Spinal cord (tissue), 10 donors: Measurements from ENCODE around the gene SPEF2. TPM values are rescaled to one million over a fixed set of nuclear protein-coding genes. Genes with fewer than 3 reads are reported as not detected.

ENCODE experiments used
- DNase-seq, 6 donors: peaks; one replicate each; pipeline versions ENCODE4 v3.0.0 to v3.0.0-alpha.2; 2013 to 2015; ENCODE audit warnings: low spot score in 6 of 6, low read depth in 4 of 6
- H3K27ac ChIP-seq: one replicate; pipeline ENCODE4 v1.5.1; 2013; ENCODE audit warnings: low read depth, low read length, control low read depth
- H3K27me3 ChIP-seq: one replicate; pipeline ENCODE4 v1.6.1; 2013; ENCODE audit warnings: low read length; ENCODE audit not compliant: control insufficient read depth, insufficient read depth
- H3K36me3 ChIP-seq: one replicate; pipeline ENCODE4 v1.6.1; 2013; ENCODE audit warnings: low read length; ENCODE audit not compliant: control insufficient read depth, insufficient read depth
- H3K4me1 ChIP-seq: one replicate; pipeline ENCODE4 v1.6.1; 2013; ENCODE audit warnings: low read length; ENCODE audit not compliant: control insufficient read depth, insufficient read depth
- H3K4me3 ChIP-seq: one replicate; pipeline ENCODE4 v1.5.1; 2013; ENCODE audit warnings: low read depth, low read length, control low read depth
- H3K9me3 ChIP-seq: one replicate; pipeline ENCODE4 v1.6.1; 2013; ENCODE audit warnings: low read length; ENCODE audit not compliant: control insufficient read depth, insufficient read depth
- WGBS: methylation state at CpG from one replicate; pipeline ENCODE4 v1.1.5; 2013; ENCODE audit warnings: missing lambda C conversion rate; ENCODE audit not compliant: insufficient coverage; 5-methylcytosine and 5-hydroxymethylcytosine counted together
- polyA plus RNA-seq, 2 donors: library from polyadenylated mRNA; unstranded; fragments of 120-200 nt; gene quantifications; one replicate each; pipeline ENCODE4 v1.2.1, GENCODE V29; 2013; ENCODE audit not compliant: insufficient read length in 2 of 2
- total RNA-seq, 2 donors: library from RNA; depleted of rRNA in 1 of 2; stranded (reverse); fragments of 120-200 nt in 1 of 2; fragments of >200 nt in 1 of 2; gene quantifications; one replicate each; pipeline versions ENCODE4 v1.2.3 to v1.2.4, GENCODE V29; 2013 to 2014
- donor health status: healthy.

Gene SPEF2
- total and polyA plus RNA-seq, 4 donors = 14.9 to 36.4 (median 21.7) TPM

DNA sequence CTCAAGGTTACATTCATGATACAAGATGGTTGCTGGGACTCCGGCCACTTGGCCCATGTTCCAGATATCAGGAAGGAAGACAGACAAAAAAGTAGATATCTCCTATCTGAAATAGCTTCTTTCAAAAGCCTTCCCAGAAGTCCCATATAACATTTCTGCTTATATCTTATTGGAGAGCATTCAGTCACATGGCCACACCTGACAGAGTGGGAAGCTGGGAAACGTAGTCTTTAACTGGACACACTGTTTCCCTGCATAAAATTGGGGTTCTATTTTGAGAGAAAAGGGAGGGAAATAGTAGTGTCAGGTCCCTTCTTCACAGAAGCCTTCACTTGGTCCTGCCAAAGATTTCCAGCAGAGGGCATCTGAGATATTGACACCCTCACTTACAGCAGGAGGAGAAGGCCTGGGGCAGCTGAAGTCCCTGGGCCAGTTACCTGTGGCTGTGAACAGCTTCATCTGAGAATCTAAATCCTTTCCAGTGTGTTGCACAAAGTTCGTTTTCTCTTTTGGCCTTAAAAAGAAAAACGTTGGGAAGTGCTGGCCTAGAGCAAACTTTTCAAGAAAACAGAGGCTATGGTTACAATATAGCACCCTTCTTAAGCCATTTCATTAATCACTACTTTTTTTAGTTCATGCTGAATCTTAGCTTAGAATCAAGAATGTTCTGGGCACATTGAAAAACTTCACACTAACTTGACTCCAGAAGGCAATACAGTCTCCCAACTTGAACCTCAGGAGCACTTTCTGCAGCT is 33.5 kb downstream of the SPEF2 start:
- DNase-seq = peak in 3 of 6 donors; percentile 1 to 21 (median 15)
- 46% methylated on average over 2 of the region's 4 CpGs for WGBS

GRCh38 chr5:35656721-35657120 is 39.1 kb downstream of the SPEF2 start:
- Histone ChIP-seq H3K36me3 (no peaks in the 10 kb centered on the region), H3K4me3 (no peak overlapping the region), H3K4me1 (no peaks in the 10 kb centered on the region), H3K27ac (no peak overlapping the region), H3K27me3 (no peaks in the 10 kb centered on the region), H3K9me3 (no peaks in the 10 kb centered on the region)
- DNase-seq = no peak

More for the DNA sequence above, 33.5 kb downstream of the SPEF2 start:
- H3K27me3 ChIP-seq = no peaks in the 10 kb centered on the region
- H3K27ac ChIP-seq = no peak overlapping the region
- no peaks in the 10 kb centered on the region for H3K4me1 ChIP-seq
- no peak overlapping the region for H3K4me3 ChIP-seq
- no peaks in the 10 kb centered on the region for H3K9me3 ChIP-seq
- no peaks in the 10 kb centered on the region for H3K36me3 ChIP-seq

DNA sequence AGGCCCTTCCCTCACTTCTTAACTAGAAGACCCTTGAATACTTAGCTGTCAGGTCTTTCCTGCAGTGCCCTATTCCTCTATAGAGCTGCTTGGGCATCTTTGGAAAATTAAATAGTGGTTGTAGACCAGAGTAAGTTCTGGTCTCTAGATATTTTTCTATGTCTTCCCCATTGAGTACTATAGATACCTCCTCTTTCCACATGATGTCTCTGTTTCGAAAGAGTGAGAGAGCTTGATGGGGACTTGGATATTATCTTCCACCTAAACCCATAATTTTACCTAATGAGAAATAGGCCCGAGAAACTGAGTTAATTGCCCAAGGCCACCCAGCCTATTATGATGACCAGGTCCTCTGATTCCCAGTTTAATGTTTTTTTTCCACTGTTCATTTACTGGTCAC is 40.2 kb downstream of the SPEF2 start:
- Histone ChIP-seq H3K27me3 (no peaks in the 10 kb centered on the region), H3K4me1 (no peaks in the 10 kb centered on the region), H3K9me3 (no peaks in the 10 kb centered on the region), H3K4me3 (no peak overlapping the region), H3K36me3 (no peaks in the 10 kb centered on the region), H3K27ac (no peak overlapping the region)
- 100% methylated on average over 1 of the region's 2 CpGs for WGBS
- DNase-seq = no peak

DNA sequence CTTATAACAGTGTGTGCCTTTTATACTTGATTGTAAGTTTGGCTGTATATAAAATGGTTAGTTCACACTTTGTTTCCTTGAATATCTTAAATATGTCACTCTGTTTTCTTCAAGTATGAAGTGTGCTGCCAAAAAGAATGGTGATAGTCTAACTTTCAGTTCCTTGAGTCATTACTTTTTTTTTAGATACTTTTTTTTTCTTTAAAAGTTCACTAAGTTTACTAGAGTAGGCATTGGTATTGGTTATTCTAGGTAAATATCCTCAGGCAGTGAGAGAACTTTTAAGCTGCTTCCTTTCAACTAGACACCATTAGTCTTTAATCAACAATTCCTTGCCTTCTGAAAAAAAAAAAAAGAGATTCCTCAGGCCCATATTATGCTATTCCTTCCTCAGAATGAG is 41.9 kb downstream of the SPEF2 start:
- Histone ChIP-seq H3K36me3 (no peaks in the 10 kb centered on the region), H3K9me3 (no peaks in the 10 kb centered on the region), H3K27me3 (no peaks in the 10 kb centered on the region), H3K27ac (no peak overlapping the region), H3K4me3 (no peak overlapping the region), H3K4me1 (no peaks in the 10 kb centered on the region)
- no peak for DNase-seq

- H3K9me3 ChIP-seq = no peaks in the 10 kb centered on the region
- no peaks in the 10 kb centered on the region for H3K36me3 ChIP-seq
- DNase-seq = no peak
- no peaks in the 10 kb centered on the region for H3K27me3 ChIP-seq
- no peak overlapping the region for H3K4me3 ChIP-seq
- 86% methylated on average over 1 of the region's 1 CpG for WGBS
- H3K4me1 ChIP-seq = no peaks in the 10 kb centered on the region
- no peak overlapping the region for H3K27ac ChIP-seq
Observed at GRCh38 chr5:35660451-35660850, 42.8 kb downstream of the SPEF2 start.

GRCh38 chr5:35664584-35664983 is 46.9 kb downstream of the SPEF2 start:
- Histone ChIP-seq H3K4me3 (no peak overlapping the region), H3K27ac (no peak overlapping the region), H3K4me1 (no peaks in the 10 kb centered on the region), H3K27me3 (no peaks in the 10 kb centered on the region), H3K9me3 (no peaks in the 10 kb centered on the region), H3K36me3 (no peaks in the 10 kb centered on the region)
- 91% methylated on average over 2 of the region's 4 CpGs for WGBS
- DNase-seq = no peak

DNA sequence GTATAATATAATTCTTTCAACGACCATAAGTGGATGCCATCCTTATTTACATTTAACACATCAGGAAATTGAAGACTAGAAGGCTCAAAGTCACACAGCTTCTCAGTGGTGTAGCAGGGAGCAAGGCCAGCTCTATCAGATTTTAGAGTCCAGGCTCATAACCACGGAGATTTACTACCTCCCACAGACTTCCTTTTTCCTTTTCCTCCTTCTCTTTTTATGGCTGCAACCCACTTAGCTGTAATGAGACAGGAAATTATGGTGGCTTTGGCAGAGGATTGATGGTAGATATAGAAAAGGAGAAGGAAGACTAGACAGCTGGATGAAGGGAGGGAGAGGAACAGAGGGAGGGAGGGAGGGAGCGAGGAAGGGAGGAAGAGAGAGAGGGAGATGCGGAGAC is 47.4 kb downstream of the SPEF2 start:
- H3K27me3 ChIP-seq = no peaks in the 10 kb centered on the region
- no peaks in the 10 kb centered on the region for H3K36me3 ChIP-seq
- H3K4me1 ChIP-seq = no peaks in the 10 kb centered on the region
- WGBS = no CpG with 5 or more reads among the region's 4 CpGs
- no peak overlapping the region for H3K4me3 ChIP-seq
- H3K9me3 ChIP-seq = no peaks in the 10 kb centered on the region
- no peak overlapping the region for H3K27ac ChIP-seq
- DNase-seq = no peak

DNA sequence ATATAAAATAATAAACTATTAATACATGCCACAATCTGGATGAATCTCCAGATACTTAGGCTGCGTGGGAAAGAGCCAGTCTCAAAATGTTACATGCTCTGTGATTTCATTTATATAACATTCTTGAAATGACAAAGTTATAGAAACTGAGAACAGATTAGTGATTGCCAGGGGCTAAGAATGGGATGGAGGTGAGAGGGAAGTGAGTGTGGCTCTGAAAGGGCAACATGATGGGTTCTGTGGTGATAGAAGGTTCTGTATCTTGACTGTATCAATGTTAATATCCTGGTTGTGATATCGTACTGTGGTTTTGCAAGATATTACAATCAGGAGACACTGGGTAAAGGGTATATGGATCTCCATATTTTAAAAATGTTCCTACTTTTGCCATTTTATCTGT is 50.7 kb downstream of the SPEF2 start:
- no peaks in the 10 kb centered on the region for H3K9me3 ChIP-seq
- H3K4me3 ChIP-seq = no peak overlapping the region
- H3K36me3 ChIP-seq = no peaks in the 10 kb centered on the region
- H3K4me1 ChIP-seq = peaks cover 3% of the 10 kb centered on the region
- no CpG with 5 or more reads among the region's 2 CpGs for WGBS
- H3K27ac ChIP-seq = no peak overlapping the region
- H3K27me3 ChIP-seq = no peaks in the 10 kb centered on the region
- DNase-seq = no peak

DNA sequence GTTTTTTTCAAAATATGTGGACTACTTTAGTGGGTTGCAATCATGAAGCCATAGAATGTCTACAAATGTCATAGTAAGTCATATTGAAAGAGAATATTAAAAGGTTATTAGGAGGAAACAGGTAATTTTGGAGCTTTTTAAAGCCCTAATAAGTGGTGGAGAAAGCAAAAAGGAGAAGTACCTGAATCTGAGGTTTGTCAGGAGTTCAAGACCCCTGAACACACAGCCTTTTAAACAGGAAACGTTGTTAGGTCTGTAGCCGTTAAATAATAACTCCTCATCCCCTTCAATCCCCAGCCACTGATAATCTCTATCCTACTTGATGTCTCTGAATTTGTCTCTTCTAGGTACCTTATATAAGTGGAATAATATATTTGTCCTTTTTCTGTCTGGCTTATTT is 51.1 kb downstream of the SPEF2 start:
- H3K27ac ChIP-seq = no peak overlapping the region

DNA sequence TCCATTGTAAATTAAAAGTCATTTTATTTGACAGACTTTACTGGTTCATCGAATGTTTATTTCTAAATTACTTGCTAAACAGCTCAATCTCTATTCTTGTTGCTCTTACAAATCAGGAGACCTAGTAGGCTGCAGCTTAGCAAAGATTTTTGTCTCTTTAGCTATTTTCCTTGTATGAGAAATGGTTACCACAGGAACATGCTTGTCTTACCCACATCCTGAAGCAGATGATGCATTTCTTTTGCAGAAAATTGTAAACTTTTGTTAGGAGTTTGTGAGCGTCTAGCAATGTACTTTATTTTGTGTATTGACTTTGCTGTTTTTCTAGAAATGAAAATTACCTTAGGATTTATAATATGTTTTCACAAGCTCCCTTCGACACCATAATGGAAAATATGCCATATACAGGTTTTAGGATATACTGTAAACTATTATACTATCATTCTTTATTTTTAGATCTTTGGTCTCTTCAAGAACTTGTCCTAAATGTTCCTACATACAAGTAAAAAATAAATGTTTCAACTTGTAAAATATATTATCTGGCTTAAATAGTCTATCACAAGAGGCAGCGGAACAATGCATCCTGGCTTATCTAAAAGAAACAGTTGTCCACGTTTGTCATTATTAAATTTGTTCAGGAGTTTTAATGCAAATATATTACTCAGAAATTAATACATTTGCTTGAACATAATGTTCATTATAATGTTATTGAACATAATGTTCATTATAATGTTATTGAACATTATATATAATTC is 54.1 kb downstream of the SPEF2 start:
- Histone ChIP-seq H3K4me1 (peaks cover 3% of the 10 kb centered on the region), H3K36me3 (no peaks in the 10 kb centered on the region), H3K4me3 (no peak overlapping the region), H3K27me3 (no peaks in the 10 kb centered on the region), H3K9me3 (no peaks in the 10 kb centered on the region), H3K27ac (no peak overlapping the region)
- no CpG with 5 or more reads among the region's 5 CpGs for WGBS
- DNase-seq = no peak

More for the DNA sequence above, 51.1 kb downstream of the SPEF2 start:
- no CpG with 5 or more reads among the region's 2 CpGs for WGBS
- DNase-seq = no peak
- Histone ChIP-seq H3K27me3 (no peaks in the 10 kb centered on the region), H3K4me1 (peaks cover 3% of the 10 kb centered on the region), H3K9me3 (no peaks in the 10 kb centered on the region), H3K4me3 (no peak overlapping the region), H3K36me3 (no peaks in the 10 kb centered on the region)
